ENCODE data around the gene CLDN19.
"Not testable (repeated sequence)": the region's sequence is repeated elsewhere in the genome, so short reads cannot be mapped to it uniquely, and the experiment has no call there.

Gene CLDN19

GRCh38 chr1:42758641-42759040 is 18.6 kb upstream of the CLDN19 start:
- no peak for DNase-seq

DNA sequence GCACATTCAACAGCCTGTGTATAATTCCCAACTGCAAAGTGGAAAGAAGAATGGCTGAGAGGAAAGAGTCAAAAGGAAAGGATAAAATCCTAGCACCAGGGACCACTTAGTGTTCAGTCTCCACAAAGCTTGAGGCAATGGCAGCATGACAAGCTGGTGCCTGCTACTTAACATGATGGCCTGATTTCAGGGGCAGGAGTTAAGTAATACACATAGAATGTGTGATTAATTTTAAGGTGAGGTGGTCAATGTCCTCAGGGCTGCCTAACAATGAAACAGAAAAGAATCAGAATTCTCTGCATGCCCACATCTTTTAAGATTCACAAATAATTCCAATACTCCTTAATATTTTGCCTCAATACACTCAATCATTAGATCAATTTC is 17.8 kb upstream of the CLDN19 start:
- DNase-seq: no peak

DNA sequence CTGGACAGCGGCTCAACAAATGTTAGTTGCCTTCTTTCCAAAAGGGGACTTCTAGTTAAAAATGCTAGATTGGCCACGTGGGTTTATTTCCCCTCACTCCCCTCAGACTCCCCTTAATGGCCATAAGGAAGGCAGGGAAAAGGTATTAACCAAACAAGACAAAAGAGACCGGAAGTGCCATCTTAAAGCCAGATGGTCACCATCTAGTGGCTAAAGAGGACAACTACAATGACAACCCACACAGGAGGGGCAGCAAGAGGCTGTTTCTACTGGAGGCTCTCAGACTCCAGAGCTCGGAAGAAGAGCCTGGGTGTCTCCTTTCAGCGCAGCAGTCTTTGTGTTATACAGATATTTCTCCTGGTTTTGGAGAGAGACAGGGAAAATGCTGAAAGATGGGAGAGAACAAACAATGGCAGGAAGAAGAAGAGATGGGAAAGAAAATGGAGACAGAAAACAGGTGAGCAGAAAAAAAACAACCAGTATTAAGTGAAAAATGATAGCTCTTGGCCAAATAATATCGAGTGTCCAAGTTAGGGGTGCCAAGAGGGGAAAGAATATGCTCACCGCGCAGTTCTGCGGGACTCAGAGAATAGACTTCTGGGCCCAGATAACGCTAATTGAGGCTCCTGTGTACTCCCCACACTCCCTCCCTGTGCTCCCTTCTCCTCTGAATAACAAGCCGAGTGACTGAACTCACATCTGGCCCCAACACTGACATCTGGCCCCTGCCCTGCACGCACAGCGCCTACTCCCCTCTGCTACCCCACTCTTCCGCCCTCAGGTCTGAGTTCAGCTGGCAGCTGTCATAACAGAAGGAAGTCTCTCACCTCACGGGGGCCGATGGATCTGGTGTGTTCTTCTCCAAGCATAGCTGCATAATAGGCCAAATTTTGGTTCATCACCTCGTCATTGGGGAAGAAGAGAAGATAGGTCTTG is 17.2 kb upstream of the CLDN19 start:
- peak; percentile 64 for DNase-seq

DNA sequence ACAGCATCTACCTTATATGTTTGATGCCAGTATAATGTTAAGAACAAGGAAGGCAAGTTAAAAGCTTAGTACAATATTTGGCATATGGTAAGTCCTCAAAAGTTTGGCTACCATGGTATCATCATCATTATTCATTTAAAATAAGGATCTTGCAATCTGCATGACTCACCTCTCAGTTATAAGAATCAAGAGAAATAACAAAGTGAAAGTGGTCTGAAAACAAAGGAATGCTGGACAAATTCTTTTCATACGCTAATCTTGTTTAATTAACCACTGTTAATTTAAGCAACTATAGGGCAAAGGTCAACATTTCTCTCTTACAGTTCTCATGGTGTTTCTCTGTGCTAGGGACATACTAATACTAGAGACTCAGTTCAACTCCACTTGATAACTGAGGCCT is 13.0 kb upstream of the CLDN19 start:
- no peak for DNase-seq

- DNase-seq: no peak
Observed at GRCh38 chr1:42752284-42752683, 12.2 kb upstream of the CLDN19 start.

DNA sequence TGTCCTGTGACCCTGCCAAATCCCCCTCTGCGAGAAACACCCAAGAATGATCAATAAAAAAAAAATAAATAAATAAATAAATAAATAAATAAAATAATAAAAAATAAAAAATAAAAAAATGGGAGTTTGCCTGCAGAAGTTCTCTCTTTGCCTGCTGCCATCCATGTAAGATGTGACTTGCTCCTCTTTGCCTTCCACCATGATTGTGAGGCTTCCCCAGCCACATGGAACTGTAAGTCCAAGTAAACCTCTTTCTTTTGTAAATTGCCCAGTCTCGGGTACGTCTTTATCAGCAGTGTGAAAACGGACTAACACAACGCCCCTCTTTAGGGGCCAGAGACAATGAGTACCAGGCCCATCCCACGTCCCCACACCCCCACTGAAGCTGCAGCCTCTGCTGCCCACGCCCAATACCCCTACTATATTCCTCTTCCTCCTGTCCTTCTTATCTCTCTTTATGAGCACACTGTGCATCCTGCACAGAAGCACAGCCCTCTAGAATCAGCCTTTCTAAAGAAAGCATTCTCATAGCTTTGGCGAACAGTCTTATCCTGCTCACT is 11.6 kb upstream of the CLDN19 start:
- not testable (repeated sequence) for DNase-seq

GRCh38 chr1:42750041-42750440 is 10.0 kb upstream of the CLDN19 start:
- no peak for DNase-seq

DNA sequence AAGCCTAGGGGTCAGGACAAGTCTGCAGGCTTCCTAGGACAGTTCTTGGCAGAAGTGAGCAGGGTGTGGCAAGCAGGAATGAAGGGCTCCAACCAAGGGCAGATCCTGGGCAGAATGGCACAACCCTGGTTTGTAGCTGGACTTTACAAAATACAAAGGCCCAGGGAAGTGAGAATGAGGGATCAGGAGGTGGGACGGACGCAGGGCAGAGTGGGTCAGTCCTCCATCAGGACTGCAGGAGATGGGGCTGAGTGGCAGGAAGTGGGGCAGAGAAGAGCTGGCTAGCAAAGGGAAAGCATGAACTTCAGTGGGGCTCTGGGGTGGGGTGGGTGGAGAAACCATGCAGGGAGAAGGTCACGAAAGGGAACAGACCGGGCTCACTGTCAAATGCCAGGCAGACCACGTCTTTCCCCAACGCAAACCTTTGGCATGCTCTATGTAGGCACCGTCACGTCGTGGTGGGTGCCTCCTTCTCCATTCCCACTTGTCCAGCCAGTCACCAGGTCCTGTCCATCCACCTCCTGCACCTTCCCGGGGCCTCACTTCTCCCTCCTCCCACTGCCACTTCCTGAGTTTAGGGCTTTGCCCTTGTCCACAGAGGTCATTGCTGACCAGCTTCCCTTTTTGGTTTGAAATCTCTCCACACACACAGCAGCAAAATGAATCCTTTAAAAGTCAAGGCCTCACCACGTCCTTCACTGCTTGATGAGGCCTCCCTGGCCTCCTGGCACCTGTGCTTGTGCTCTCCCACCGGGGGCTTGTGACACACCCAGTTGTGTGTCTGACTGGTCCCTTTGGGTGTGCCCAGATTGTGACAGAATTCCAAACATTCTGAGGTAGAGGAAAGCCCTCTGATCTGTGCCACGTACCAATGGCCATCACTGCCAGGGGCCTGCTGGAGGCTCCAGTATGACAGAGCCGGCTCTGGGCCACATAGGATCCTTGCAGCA is 8.7 kb upstream of the CLDN19 start:
- DNase-seq: no peak

DNA sequence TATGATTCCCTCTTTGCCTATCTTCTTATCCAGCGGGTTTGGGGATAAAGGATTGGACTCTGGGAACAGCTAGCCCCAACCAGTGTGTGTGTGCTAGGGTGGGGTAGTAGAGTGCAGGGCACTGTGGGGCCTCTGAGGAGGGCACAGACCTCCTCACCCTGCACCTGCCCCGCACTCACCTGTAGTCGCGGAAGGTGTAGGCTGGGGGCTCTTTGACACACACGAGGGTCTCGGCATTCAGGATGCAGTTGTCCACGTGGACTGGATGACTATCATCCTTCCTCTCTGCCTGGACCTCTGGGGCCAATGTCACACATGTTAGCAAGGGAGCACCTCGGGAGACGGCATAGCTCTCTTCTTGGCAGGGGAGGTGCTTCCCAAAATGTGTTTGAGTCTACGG is 8.0 kb upstream of the CLDN19 start:
- no peak for DNase-seq

DNA sequence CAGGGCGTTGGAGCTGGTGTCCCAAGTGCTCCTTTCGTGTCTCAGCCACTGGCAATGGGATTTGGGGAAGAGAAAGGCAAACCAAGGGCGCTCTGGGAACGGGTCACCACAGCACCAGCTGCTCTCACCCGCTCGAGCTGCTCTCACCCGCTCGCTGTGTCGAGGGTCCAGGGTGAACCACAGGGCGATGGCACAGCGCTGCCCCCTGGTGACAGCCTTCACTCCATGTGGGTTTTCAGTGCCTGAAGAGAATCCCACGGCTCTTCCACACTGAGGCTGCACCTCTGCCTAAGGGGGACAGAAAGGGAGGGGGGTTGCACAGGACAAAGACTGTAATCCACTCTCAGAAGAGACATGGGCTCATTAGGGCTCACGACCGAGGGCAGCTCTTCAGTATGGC is 7.1 kb upstream of the CLDN19 start:
- peak; percentile 31 for DNase-seq

- no peak for DNase-seq
Observed at GRCh38 chr1:42746436-42747105, 6.5 kb upstream of the CLDN19 start.

- no peak for DNase-seq
Observed at GRCh38 chr1:42745851-42746250, 5.8 kb upstream of the CLDN19 start.

DNA sequence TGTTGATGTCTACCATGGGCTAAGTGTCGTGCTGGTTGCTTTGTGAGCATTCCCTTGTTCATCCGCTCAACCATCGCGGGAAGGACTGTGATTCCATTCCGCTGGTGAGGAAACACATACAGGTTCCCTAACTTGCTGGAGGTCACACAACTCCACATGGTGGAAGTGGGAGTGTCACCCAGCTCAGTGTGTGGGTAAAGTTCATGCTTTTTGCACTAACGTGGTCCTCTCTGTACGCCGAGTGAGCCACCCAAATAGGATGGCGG is 4.0 kb upstream of the CLDN19 start:
- no peak for DNase-seq

- peak; percentile 43 for DNase-seq
Observed at GRCh38 chr1:42743317-42744147, 3.5 kb upstream of the CLDN19 start.

DNA sequence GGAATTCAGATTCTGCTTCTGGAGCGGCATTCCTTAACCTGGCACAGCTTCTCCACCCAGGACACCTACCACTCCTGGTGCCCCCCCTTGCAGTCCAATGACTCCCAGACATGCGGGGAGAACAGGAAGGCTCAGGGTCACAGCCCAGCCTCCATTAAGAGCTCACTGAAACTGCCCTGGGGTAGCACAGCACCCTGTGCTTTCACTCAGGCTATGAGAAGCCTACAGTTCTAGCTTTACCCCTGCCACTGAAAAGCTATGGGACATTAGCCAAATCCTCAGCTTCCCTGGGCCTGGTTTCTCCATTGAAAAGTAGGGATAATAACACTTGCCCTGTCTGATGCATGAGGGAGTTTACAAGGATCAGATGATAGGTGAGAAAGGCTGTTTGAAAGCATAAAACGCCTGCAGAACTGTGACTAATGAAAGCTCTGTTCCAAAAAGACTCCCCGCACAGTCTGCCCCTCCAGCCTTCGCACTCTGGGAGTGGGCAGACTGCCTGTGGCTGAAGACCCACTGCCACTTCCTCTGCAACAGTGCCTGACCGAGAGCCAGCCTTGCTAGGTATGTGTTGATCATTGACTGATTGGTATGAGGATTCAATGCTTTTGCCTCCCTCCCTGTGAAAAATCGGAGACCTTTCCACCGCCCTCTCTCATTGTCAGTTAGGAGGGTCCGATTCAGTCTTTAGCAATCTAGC is 2.7 kb upstream of the CLDN19 start:
- DNase-seq: no peak

- no peak for DNase-seq
Observed at GRCh38 chr1:42742141-42742540, 2.1 kb upstream of the CLDN19 start.

GRCh38 chr1:42741706-42742105 is 1.7 kb upstream of the CLDN19 start:
- DNase-seq: no peak

DNA sequence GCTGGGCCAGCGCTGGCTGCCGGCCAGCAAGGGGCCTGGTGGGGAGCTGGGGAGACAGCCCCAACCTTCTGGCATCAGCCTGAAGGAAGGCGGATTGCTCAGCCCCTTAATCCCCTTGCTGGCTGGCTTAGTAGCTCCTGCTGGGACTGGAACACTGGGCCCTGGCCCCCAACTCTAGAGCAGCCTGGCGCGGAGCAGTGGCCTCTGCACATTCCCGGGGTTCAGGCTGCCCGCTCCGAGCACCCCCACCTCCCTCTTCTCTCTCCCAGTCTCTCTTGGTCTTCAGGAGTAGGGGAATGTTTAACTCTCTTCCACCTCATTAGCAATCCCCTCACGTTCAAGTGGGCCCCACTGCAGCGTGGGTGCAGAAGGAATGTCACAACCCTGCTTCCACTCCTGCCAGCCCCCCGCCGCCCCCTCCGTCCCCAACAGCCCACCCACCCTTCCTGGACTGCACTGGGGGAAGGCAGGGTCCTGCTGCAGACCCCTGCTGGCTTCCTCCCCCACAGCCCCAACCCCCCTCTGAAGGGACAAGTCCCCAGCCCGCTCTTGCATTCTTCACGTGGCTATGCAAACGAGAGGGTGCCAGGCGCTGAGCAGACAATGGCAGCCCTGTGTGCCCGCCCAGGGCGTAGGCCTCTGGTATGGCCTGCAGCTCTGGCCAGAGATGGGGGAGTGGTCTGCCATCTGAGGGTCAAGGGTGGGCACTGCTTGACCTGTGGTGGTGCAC is 980 bp upstream of the CLDN19 start:
- DNase-seq: no peak

DNA sequence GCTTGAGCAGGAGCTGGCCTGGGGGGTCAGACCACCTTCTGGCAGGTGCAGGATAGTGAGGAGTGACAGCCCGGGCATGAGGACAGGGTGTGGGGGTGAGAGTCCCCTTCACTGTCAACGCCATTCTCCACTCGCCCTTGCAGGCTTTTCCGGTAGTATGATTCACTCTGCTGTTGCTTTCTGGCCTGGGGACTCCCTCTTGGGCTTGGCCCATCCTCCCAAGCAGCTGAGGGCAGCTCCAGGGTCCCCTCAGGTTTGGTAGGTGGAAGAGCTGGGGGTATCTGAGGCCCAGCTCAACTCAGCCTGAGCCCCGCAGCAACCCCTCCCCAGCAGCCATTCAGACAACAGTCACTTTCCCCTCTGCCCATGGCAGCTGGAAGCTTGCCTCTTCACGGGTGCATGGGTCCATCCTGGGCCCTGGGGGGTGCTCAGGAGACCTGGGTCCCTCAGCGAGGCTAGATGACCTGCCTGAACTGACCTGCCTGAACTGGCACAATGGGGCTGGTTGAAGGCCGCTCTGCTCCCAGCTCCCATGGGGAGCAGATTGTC is 1.3 kb downstream of the CLDN19 start:
- no peak for DNase-seq

GRCh38 chr1:42737986-42738677 is 1.9 kb downstream of the CLDN19 start:
- no peak for DNase-seq
